Measurements from ENCODE around the gene CCNYL1. TPM values are rescaled to one million over a fixed set of nuclear protein-coding genes. Genes with fewer than 3 reads are reported as not detected.

The CCNYL1 gene
- 18.8 and 25.4 TPM in 2 replicates for total RNA-seq
- long read RNA-seq, partial matches to known transcripts = 311 of 316 reads
- long read RNA-seq, other reads (novel, unspliced or antisense) = 4 of 316 reads

DNA sequence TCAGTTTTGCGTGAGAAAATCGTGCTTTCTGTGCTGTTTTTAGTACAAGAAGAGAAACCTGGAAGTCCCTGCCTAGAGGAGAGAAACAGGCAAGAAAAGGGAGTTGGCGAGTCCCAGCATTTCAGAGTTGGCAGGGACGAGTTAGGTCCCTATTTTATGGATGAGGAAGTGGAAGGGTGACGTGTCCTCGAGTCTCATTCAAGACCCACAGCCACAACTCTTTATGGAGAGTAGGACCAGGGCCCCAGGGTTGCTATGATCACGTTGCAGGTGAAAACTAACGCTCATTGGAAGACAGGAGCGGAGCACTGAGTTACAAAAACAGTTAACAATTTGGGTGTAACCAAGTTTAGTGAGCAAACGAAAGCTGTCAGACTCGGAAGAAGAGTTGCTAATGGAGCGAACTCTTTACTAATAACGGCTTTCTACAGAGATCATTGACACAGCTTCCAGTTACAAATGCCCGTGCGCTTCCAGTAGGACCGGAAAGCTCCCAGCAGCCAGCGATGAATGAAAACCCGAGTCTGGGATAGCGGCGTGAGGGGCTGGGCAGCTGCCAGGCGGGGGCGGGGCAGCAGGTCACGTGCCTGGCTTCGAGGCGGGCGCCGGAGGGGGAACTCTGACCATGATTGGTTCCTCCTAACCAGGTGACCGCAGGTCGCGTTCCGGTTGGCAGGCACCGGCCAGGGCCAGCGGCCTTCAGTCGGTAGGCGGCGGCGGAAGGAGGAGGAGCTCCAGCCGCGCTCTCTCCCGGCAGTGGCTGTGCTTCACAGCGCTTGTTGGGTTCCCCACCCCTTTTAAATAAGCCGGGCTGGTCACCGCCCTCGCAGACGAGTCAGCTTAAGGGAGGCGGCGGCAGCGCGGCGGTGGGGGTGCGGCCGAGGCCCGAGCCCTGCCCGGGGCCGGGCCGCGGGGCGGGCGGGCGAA is at the start of gene CCNYL1:
TSS of gene CCNYL1 (plus strand) at position 827 of the 927 bp plus-strand sequence. CDS start 257 bp downstream, outside the sequence.
- peaks cover 15% of the 10 kb centered on the region for H3K4me1 Mint-ChIP-seq (ENCODE audit: low read depth)
- no peaks in the 10 kb centered on the region for H3K27me3 Mint-ChIP-seq
- peak within 1 kb of the TSS; percentile 98 for H3K27ac Mint-ChIP-seq
- peak within 1 kb of the TSS; percentile 98 for H3K4me3 Mint-ChIP-seq (ENCODE audit: low read depth)
- H3K9me3 Mint-ChIP-seq (ENCODE audit: low read depth) = no peaks in the 10 kb centered on the region
- peaks cover 6% of the 10 kb centered on the region for H3K36me3 Mint-ChIP-seq (ENCODE audit: insufficient read depth)
- DNase-seq (ENCODE audit: low spot score, unreplicated experiment) = peak; percentile 97
- TF ChIP-seq, protein P1, sequence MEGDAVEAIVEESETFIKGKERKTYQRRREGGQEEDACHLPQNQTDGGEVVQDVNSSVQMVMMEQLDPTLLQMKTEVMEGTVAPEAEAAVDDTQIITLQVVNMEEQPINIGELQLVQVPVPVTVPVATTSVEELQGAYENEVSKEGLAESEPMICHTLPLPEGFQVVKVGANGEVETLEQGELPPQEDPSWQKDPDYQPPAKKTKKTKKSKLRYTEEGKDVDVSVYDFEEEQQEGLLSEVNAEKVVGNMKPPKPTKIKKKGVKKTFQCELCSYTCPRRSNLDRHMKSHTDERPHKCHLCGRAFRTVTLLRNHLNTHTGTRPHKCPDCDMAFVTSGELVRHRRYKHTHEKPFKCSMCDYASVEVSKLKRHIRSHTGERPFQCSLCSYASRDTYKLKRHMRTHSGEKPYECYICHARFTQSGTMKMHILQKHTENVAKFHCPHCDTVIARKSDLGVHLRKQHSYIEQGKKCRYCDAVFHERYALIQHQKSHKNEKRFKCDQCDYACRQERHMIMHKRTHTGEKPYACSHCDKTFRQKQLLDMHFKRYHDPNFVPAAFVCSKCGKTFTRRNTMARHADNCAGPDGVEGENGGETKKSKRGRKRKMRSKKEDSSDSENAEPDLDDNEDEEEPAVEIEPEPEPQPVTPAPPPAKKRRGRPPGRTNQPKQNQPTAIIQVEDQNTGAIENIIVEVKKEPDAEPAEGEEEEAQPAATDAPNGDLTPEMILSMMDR (IDR thresholded peaks at IDR 0.05; ENCODE audit: unreplicated experiment) = peak; percentile 14

DNA sequence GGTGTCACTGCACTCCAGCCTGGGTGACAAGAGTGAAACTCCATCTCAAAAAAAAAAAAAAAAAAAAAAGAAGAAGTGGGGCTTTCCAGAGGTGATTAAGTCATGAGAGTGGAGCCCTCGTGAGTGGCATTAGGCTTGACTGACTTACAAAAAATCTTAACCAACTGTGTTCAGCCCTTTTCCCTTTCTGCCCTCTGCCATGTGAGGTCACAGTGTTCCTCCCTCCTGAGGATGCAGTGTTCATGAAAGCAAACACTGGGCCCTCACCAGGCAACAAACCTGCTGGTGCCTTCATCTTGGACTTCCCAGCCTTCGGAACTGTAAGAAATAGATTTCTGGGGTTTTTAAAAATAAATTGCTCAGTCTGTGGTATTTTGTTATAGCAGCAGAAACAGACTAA is 49.2 kb upstream of the CCNYL1 start:
- TF ChIP-seq, protein P1 (IDR thresholded peaks at IDR 0.05; ENCODE audit: unreplicated experiment) = no peak
- no peak overlapping the region for H3K4me3 Mint-ChIP-seq (ENCODE audit: low read depth)
- H3K27me3 Mint-ChIP-seq = no peaks in the 10 kb centered on the region
- peaks cover 4% of the 10 kb centered on the region for H3K4me1 Mint-ChIP-seq (ENCODE audit: low read depth)
- H3K27ac Mint-ChIP-seq = no peak overlapping the region
- DNase-seq (ENCODE audit: low spot score, unreplicated experiment) = no peak
- no peaks in the 10 kb centered on the region for H3K9me3 Mint-ChIP-seq (ENCODE audit: low read depth)
- H3K36me3 Mint-ChIP-seq (ENCODE audit: insufficient read depth) = no peaks in the 10 kb centered on the region

DNA sequence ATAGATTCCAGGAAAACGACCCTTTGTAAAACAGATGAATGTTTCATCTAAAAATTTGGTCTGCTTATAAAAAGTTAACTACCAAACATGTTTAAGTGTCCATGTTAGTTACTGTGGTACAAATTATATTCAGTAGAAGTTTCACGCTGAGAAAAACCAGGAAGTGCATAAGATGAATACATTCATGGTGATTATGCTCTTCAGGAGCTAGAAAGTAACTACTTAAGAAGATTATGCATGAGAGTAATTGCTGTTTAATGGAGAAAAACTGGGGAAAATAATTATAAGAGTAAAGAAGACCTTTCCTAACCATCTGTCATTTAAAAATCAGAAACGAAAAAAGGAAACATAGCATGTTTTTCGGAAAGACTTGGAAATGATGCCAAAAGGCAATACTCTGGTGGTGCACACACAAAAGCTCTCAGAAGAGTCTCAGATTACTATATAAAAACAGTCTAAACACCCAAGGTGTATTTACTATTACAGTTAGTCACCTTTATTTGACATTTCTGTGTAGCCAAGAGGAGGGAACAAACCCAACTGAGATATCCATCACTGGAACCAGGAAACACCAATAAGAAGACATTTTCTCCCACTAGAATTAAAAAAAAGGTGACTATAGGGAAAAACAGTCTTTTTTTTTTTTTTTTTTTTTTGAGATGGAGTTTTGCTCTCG is 47.4 kb upstream of the CCNYL1 start:
- H3K9me3 Mint-ChIP-seq (ENCODE audit: low read depth) = no peaks in the 10 kb centered on the region
- no peak overlapping the region for H3K4me3 Mint-ChIP-seq (ENCODE audit: low read depth)
- TF ChIP-seq, protein P1 (IDR thresholded peaks at IDR 0.05; ENCODE audit: unreplicated experiment) = no peak
- H3K4me1 Mint-ChIP-seq (ENCODE audit: low read depth) = peaks cover 4% of the 10 kb centered on the region
- H3K27me3 Mint-ChIP-seq = no peaks in the 10 kb centered on the region
- DNase-seq (ENCODE audit: low spot score, unreplicated experiment) = no peak
- no peak overlapping the region for H3K27ac Mint-ChIP-seq
- no peaks in the 10 kb centered on the region for H3K36me3 Mint-ChIP-seq (ENCODE audit: insufficient read depth)

DNA sequence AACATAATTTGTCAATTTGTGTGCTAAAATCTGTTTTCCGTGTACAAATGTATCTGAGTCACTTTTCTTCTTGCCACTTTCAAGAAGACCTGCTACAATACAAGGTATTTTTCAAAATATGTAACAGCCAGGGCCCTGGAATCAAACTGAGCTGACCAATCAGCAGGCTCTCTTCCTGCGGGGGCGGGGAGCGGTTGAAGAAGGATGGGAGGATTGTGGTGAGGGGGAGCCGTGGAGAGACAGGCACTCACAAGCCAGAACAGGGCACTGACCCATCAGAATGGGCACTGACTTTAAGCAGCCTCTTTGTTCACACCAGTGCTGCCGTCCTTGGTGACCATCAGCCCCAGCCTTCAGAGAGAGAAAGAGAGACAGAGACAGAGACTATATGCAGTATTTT is 40.6 kb upstream of the CCNYL1 start:
- H3K9me3 Mint-ChIP-seq (ENCODE audit: low read depth) = no peaks in the 10 kb centered on the region
- TF ChIP-seq, protein P1 (IDR thresholded peaks at IDR 0.05; ENCODE audit: unreplicated experiment) = no peak
- H3K4me3 Mint-ChIP-seq (ENCODE audit: low read depth) = no peak overlapping the region
- H3K4me1 Mint-ChIP-seq (ENCODE audit: low read depth) = peaks cover 3% of the 10 kb centered on the region
- H3K27me3 Mint-ChIP-seq = no peaks in the 10 kb centered on the region
- H3K27ac Mint-ChIP-seq = no peak overlapping the region
- DNase-seq (ENCODE audit: low spot score, unreplicated experiment) = no peak
- no peaks in the 10 kb centered on the region for H3K36me3 Mint-ChIP-seq (ENCODE audit: insufficient read depth)

DNA sequence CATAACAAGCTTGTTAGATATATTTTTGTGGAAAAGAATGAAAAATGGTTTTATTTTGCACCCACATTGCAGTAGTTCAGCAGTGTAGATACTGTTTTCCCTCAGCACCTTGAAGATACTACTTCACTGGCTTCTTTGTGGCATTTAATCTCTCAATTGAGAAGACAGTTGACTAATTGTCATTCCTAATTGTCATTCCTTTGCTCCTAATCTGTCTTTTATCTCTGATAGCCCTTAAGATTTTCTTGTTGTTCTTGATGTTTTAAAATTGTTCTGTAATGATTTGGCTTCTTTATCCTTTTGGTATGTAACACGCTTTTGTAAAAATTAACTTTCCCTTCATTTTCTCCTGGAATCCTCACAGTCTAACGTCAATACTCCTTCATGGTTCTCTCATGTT is 38.0 kb upstream of the CCNYL1 start:
- TF ChIP-seq, protein P1 (IDR thresholded peaks at IDR 0.05; ENCODE audit: unreplicated experiment) = no peak
- DNase-seq (ENCODE audit: low spot score, unreplicated experiment) = no peak
- Mint-ChIP-seq H3K9me3 (ENCODE audit: low read depth) (no peaks in the 10 kb centered on the region), H3K4me1 (ENCODE audit: low read depth) (peaks cover 10% of the 10 kb centered on the region), H3K36me3 (ENCODE audit: insufficient read depth) (no peaks in the 10 kb centered on the region), H3K4me3 (ENCODE audit: low read depth) (no peak overlapping the region), H3K27me3 (no peaks in the 10 kb centered on the region), H3K27ac (no peak overlapping the region)
